WTC11 (cell line): Measurements from ENCODE around the gene ZNF467. TPM values are rescaled to one million over a fixed set of nuclear protein-coding genes. Genes with fewer than 3 reads are reported as not detected.
A peak's percentile ranks its signal among the peaks of the same experiment; 100 is the strongest.

ENCODE experiments used
- ATAC-seq: fragments of 200-7000 bp; cut with Tn5 transposase; 2 replicates; pipeline ENCODE4 v1.10.0; 2021; ENCODE audit warnings: mild to moderate bottlenecking, moderate library complexity
- CTCF ChIA-PET: fragments of 300-600 bp; sonication (Branson Sonifier 250); formaldehyde crosslinking; loops from one replicate; lab custom pipeline; 2021; ENCODE audit warnings: antibody characterized with exemption; lab: Charles Lee
- POLR2A ChIA-PET: fragments of 350-600 bp; sonication (Branson Sonifier 250); formaldehyde crosslinking; loops from one replicate; lab custom pipeline; 2021; ENCODE audit warnings: antibody characterized with exemption; lab: Charles Lee
- DNase-seq: peaks from one replicate; pipeline ENCODE4 v3.0.0; 2021; ENCODE audit warnings: low spot score
- H3K27ac Mint-ChIP-seq: 2 replicates; pipeline ENCODE4 v1.8.0; 2021; ENCODE audit warnings: mixed read lengths
- H3K27me3 Mint-ChIP-seq: 2 replicates; pipeline ENCODE4 v1.8.0; 2021; ENCODE audit warnings: low read depth, mild to moderate bottlenecking, moderate library complexity, mixed read lengths
- H3K36me3 Mint-ChIP-seq: 2 replicates; pipeline ENCODE4 v1.8.0; 2021; ENCODE audit warnings: mixed read lengths
- H3K4me1 Mint-ChIP-seq: 2 replicates; pipeline ENCODE4 v1.8.0; 2022; ENCODE audit warnings: mixed read lengths
- H3K4me3 Mint-ChIP-seq: 2 replicates; pipeline ENCODE4 v1.8.0; 2021; ENCODE audit warnings: mild to moderate bottlenecking, moderate library complexity, mixed read lengths
- H3K9me3 Mint-ChIP-seq: 2 replicates; pipeline ENCODE4 v1.8.0; 2021; ENCODE audit warnings: mixed read lengths
- FOXP1 ChIP-seq: sonication (generic); formaldehyde crosslinking; IDR thresholded peaks from 2 replicates; pipeline ENCODE4 v1.8.0; 2022; ENCODE audit warnings: missing genetic modification reagents, mild to moderate bottlenecking, moderate library complexity, borderline replicate concordance
- GABPB1 ChIP-seq: sonication (generic); formaldehyde crosslinking; IDR thresholded peaks from 2 replicates; pipeline ENCODE4 v1.8.1; 2023; ENCODE audit warnings: mild to moderate bottlenecking, missing genetic modification reagents
- NFATC4 ChIP-seq: fragments of 250-450 bp; sonication (Bioruptor Pico); IDR thresholded peaks from 2 replicates; pipeline ENCODE4 v1.9.0; 2021; ENCODE audit warnings: mild to moderate bottlenecking
- NFYB ChIP-seq: sonication (generic); formaldehyde crosslinking; conservative IDR thresholded peaks from 2 replicates; pipeline ENCODE4 v1.8.0; 2022; ENCODE audit warnings: low read depth, missing genetic modification reagents
- NR1H2 ChIP-seq: sonication (generic); formaldehyde crosslinking; IDR thresholded peaks from 2 replicates; pipeline ENCODE4 v1.9.0; 2021; ENCODE audit warnings: mild to moderate bottlenecking, moderate library complexity, missing genetic modification reagents
- NR3C1 ChIP-seq: sonication (generic); formaldehyde crosslinking; conservative IDR thresholded peaks from 2 replicates; pipeline ENCODE4 v1.8.1; 2023; ENCODE audit warnings: low read depth, mild to moderate bottlenecking, missing genetic modification reagents
- RORB ChIP-seq: fragments of 250-450 bp; sonication (Bioruptor Pico); IDR thresholded peaks from 2 replicates; pipeline ENCODE4 v1.9.0; 2021; ENCODE audit warnings: mild to moderate bottlenecking
- SMAD4 ChIP-seq: sonication (generic); formaldehyde crosslinking; IDR thresholded peaks from 2 replicates; pipeline ENCODE4 v1.8.0; 2022; ENCODE audit warnings: mild to moderate bottlenecking, missing genetic modification reagents
- SOX15 ChIP-seq: fragments of 250-450 bp; sonication (Bioruptor Pico); IDR thresholded peaks from 2 replicates; pipeline ENCODE4 v1.9.0; 2021; ENCODE audit warnings: mild to moderate bottlenecking
- ZNF317 ChIP-seq: sonication (generic); formaldehyde crosslinking; IDR thresholded peaks from 2 replicates; pipeline ENCODE4 v1.8.1; 2023; ENCODE audit warnings: low read depth, mild to moderate bottlenecking, moderate library complexity, missing genetic modification reagents, borderline replicate concordance
- ZNF423 ChIP-seq: fragments of 250-450 bp; sonication (Bioruptor Pico); IDR thresholded peaks from 2 replicates; pipeline ENCODE4 v2.1.2; 2022; ENCODE audit warnings: mild to moderate bottlenecking, moderate library complexity
- total RNA-seq: library from RNA; stranded (reverse); gene quantifications from 3 replicates; pipeline ENCODE4 v1.2.3, GENCODE V29; 2021
- TF ChIP-seq, protein P1 (sequence below): sonication (generic); formaldehyde crosslinking; IDR thresholded peaks from 2 replicates; pipeline ENCODE4 v1.8.0; 2022; ENCODE audit warnings: mild to moderate bottlenecking, missing genetic modification reagents
- TF ChIP-seq, protein P2 (sequence below): sonication (generic); formaldehyde crosslinking; conservative IDR thresholded peaks from 2 replicates; pipeline ENCODE4 v1.8.1; 2022; ENCODE audit warnings: mild to moderate bottlenecking, missing genetic modification reagents
- TF ChIP-seq, protein P3 (sequence below): fragments of 250-450 bp; sonication (Bioruptor Pico); IDR thresholded peaks from 2 replicates; pipeline ENCODE4 v1.9.0; 2021; ENCODE audit warnings: mild to moderate bottlenecking
- TF ChIP-seq, protein P4 (sequence below): sonication (generic); formaldehyde crosslinking; IDR thresholded peaks from 2 replicates; pipeline ENCODE4 v1.8.1; 2022; ENCODE audit warnings: missing genetic modification reagents, borderline replicate concordance
- TF ChIP-seq, protein P5 (sequence below): sonication (generic); formaldehyde crosslinking; IDR thresholded peaks from 2 replicates; pipeline ENCODE4 v1.8.0; 2022; ENCODE audit warnings: mild to moderate bottlenecking, missing genetic modification reagents
- TF ChIP-seq, protein P6 (sequence below): sonication (generic); formaldehyde crosslinking; IDR thresholded peaks from 2 replicates; pipeline ENCODE4 v1.8.1; 2022; ENCODE audit warnings: mild to moderate bottlenecking, moderate library complexity, missing genetic modification reagents

Gene ZNF467
- total RNA-seq, 1 experiment from 2014 or later: 0.70 TPM

DNA sequence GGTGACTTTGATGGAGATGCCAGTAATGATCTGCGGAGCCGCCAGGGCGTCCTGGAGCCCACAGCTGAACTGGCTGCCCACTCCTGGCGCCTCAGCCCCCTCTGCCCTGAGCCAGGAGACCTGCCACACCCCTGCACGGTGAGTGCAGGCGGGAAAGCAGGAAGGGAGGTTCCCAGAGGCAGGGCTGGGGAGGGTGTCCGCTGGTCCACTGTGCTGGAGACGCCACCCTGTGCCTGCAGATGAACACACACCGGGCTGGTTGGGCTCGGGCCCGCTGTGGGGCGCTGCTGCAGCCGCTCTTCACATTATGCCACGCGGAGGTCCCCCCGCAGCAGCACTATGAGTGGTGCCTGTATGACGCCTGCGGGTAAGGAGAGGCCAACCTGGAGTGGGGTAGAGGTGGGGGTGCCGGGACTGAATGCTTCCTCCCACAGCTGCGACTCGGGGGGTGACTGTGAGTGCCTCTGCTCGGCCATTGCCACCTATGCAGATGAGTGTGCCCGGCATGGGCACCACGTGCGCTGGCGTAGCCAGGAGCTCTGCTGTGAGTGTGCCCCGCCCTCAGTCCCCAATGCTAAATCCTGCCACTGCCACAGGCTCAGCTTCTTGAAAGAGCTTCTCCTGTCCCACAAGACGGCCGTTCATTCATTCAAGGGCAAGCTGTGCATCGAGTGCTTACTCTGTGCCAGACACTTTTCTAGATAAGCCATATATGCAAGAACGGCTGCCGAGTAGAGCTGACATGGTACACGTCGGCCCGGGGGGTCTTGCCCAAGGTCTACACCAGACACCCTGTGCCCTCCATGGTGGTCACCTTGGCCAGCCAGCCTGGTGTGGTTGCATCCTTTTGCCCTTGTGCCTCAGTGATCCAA, 14.3 kb upstream of the ZNF467 start:
- DNase-seq: no peak
- ATAC-seq: peak; percentile 47
- Mint-ChIP-seq H3K27me3 (peaks cover 40% of the 10 kb centered on the region), H3K27ac (no peak overlapping the region), H3K4me3 (no peak overlapping the region), H3K9me3 (no peaks in the 10 kb centered on the region), H3K4me1 (peaks cover 7% of the 10 kb centered on the region; the same call in 1 of the 2 replicates), H3K36me3 (no peaks in the 10 kb centered on the region)
- ChIA-PET CTCF (interaction anchor here (1.0 to 5.0 kb wide), 7 partner anchors 10 to 47 kb away, joined by 3 to 51 read pairs (median 8); partner anchors contain the start of gene ZNF467), POLR2A (no interaction called here)
- TF ChIP-seq, protein P1, sequence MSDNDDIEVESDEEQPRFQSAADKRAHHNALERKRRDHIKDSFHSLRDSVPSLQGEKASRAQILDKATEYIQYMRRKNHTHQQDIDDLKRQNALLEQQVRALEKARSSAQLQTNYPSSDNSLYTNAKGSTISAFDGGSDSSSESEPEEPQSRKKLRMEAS (CRISPR knock-in tag): peak; percentile 52; the same call in 1 of the 2 replicates
- TF ChIP-seq, protein P2, sequence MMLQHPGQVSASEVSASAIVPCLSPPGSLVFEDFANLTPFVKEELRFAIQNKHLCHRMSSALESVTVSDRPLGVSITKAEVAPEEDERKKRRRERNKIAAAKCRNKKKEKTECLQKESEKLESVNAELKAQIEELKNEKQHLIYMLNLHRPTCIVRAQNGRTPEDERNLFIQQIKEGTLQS (CRISPR knock-in tag): no peak
- no peak for TF ChIP-seq NFYB (CRISPR knock-in tag)
- TF ChIP-seq, protein P3, sequence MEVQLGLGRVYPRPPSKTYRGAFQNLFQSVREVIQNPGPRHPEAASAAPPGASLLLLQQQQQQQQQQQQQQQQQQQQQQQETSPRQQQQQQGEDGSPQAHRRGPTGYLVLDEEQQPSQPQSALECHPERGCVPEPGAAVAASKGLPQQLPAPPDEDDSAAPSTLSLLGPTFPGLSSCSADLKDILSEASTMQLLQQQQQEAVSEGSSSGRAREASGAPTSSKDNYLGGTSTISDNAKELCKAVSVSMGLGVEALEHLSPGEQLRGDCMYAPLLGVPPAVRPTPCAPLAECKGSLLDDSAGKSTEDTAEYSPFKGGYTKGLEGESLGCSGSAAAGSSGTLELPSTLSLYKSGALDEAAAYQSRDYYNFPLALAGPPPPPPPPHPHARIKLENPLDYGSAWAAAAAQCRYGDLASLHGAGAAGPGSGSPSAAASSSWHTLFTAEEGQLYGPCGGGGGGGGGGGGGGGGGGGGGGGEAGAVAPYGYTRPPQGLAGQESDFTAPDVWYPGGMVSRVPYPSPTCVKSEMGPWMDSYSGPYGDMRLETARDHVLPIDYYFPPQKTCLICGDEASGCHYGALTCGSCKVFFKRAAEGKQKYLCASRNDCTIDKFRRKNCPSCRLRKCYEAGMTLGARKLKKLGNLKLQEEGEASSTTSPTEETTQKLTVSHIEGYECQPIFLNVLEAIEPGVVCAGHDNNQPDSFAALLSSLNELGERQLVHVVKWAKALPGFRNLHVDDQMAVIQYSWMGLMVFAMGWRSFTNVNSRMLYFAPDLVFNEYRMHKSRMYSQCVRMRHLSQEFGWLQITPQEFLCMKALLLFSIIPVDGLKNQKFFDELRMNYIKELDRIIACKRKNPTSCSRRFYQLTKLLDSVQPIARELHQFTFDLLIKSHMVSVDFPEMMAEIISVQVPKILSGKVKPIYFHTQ: no peak
- TF ChIP-seq, protein P4, sequence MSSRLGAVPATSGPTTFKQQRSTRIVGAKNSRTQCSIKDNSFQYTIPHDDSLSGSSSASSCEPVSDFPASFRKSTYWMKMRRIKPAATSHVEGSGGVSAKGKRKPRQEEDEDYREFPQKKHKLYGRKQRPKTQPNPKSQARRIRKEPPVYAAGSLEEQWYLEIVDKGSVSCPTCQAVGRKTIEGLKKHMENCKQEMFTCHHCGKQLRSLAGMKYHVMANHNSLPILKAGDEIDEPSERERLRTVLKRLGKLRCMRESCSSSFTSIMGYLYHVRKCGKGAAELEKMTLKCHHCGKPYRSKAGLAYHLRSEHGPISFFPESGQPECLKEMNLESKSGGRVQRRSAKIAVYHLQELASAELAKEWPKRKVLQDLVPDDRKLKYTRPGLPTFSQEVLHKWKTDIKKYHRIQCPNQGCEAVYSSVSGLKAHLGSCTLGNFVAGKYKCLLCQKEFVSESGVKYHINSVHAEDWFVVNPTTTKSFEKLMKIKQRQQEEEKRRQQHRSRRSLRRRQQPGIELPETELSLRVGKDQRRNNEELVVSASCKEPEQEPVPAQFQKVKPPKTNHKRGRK (CRISPR knock-in tag): no peak

DNA sequence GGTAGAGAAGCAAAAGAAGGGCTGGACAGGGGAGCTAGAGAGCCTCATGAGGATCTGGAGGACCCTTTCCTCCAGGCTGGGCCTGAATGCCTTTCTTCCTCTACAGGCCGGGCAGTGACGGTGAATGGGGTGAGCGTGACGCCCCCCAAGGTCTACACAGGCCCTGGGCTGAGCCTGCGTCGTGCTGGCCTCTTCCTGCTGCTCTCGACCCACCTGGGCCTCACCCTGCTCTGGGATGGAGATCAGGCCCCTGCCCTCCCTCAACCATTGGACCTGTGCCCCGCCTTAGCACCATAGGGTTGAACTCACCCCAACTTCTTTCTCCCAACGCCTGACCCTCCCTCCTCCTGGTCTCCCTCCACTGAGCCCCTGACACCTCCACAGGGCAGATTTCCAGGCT, 12.6 kb upstream of the ZNF467 start:
- ATAC-seq: no peak
- POLR2A ChIA-PET: no interaction called here
- H3K27ac Mint-ChIP-seq: no peak overlapping the region

DNA sequence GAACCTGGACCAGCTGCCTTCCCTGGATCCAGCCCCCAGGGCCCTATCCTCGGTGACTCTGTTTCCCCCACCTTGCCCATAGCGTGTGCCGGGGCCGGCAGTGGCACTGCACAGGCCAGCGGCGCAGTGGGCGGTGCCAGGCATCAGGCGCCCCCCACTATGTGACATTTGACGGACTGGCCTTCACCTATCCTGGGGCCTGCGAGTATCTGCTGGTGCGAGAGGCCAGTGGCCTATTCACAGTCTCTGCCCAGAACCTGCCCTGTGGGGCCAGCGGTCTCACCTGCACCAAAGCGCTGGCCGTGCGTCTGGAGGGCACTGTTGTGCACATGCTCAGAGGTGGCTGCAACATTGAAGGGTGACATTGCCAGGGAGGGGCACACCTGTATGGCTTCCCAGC, 12.0 kb upstream of the ZNF467 start:
- Mint-ChIP-seq H3K36me3 (no peaks in the 10 kb centered on the region), H3K27me3 (peaks cover 27% of the 10 kb centered on the region), H3K9me3 (no peaks in the 10 kb centered on the region), H3K4me1 (peaks cover 10% of the 10 kb centered on the region; the same call in 1 of the 2 replicates), H3K27ac (no peak overlapping the region), H3K4me3 (no peak overlapping the region)
- CTCF ChIA-PET: interaction anchor here (1.4 to 1.5 kb wide), 2 partner anchors 11 to 123 kb away, joined by 3 to 4 read pairs; no protein-coding TSS in a partner anchor
- ATAC-seq: no peak
- no peak for DNase-seq
- POLR2A ChIA-PET: no interaction called here
- TF ChIP-seq SMAD4 (CRISPR knock-in tag) (no peak), ZNF423 (CRISPR knock-in tag) (no peak), NR3C1 (CRISPR knock-in tag) (no peak), RORB (no peak), FOXP1 (no peak), NR1H2 (CRISPR knock-in tag) (no peak), NFATC4 (no peak), ZNF317 (CRISPR knock-in tag) (no peak)
- TF ChIP-seq, protein P5, sequence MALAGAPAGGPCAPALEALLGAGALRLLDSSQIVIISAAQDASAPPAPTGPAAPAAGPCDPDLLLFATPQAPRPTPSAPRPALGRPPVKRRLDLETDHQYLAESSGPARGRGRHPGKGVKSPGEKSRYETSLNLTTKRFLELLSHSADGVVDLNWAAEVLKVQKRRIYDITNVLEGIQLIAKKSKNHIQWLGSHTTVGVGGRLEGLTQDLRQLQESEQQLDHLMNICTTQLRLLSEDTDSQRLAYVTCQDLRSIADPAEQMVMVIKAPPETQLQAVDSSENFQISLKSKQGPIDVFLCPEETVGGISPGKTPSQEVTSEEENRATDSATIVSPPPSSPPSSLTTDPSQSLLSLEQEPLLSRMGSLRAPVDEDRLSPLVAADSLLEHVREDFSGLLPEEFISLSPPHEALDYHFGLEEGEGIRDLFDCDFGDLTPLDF (CRISPR knock-in tag): no peak
- TF ChIP-seq, protein P2 (CRISPR knock-in tag): no peak
- TF ChIP-seq, protein P6, sequence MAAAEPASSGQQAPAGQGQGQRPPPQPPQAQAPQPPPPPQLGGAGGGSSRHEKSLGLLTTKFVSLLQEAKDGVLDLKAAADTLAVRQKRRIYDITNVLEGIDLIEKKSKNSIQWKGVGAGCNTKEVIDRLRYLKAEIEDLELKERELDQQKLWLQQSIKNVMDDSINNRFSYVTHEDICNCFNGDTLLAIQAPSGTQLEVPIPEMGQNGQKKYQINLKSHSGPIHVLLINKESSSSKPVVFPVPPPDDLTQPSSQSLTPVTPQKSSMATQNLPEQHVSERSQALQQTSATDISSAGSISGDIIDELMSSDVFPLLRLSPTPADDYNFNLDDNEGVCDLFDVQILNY (CRISPR knock-in tag): no peak
- TF ChIP-seq, protein P3: no peak

More for the DNA sequence above, 12.6 kb upstream of the ZNF467 start:
- TF ChIP-seq, protein P2 (CRISPR knock-in tag): no peak
- TF ChIP-seq SOX15 (no peak), RORB (no peak), GABPB1 (no peak)
- no peak overlapping the region for H3K4me3 Mint-ChIP-seq
- H3K27me3 Mint-ChIP-seq: peaks cover 33% of the 10 kb centered on the region
- peaks cover 12% of the 10 kb centered on the region; the same call in 1 of the 2 replicates for H3K4me1 Mint-ChIP-seq
- CTCF ChIA-PET: interaction anchor here (1.5 to 2.1 kb wide), 2 partner anchors 8 to 123 kb away, joined by 4 to 8 read pairs; no protein-coding TSS in a partner anchor
- no peak for DNase-seq
- no peaks in the 10 kb centered on the region for H3K36me3 Mint-ChIP-seq
- H3K9me3 Mint-ChIP-seq: no peaks in the 10 kb centered on the region
